NCI-H345 treated with DMSO at 0.1 percent for 48 hours (cell line): ENCODE measurements around the gene ID3.
A peak's percentile ranks its signal among the peaks of the same experiment; 100 is the strongest.

Experiments
- DNase-seq: peaks from one replicate; lab custom pipeline; 2025; ENCODE audit not compliant: unreplicated experiment; lab: John Stamatoyannopoulos, UW

The ID3 gene, protein sequence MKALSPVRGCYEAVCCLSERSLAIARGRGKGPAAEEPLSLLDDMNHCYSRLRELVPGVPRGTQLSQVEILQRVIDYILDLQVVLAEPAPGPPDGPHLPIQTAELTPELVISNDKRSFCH

GRCh38 chr1:23559136-23559984 lies at the start of gene ID3:
ID3 (minus strand) TSS chr1:23559501; CDS start chr1:23559426, 75 bp downstream.
- DNase-seq, result peak; percentile 75

DNA sequence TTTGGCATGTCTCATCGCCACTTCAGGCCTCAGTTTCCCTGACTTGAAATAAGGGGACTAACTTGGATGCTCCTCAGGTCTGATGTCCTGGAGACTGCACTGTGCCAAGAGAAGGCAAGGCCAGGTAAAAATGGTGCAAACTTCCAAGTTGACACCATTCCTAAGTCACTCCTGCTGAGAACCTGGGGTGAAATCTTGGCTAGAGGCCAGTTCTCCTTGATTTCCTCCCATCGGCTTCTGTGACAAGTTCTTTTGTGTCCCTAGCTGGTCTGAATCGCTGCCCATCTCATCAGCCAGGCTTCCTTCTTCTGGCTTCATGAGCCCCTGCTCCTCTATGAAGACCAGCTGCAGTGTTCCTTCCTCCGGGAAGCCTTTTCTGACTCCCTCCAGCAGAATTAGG lies 48.6 kb upstream of the ID3 start:
- DNase-seq, result no peak

GRCh38 chr1:23601968-23602876 lies 42.9 kb upstream of the ID3 start:
- DNase-seq, result no peak

DNA sequence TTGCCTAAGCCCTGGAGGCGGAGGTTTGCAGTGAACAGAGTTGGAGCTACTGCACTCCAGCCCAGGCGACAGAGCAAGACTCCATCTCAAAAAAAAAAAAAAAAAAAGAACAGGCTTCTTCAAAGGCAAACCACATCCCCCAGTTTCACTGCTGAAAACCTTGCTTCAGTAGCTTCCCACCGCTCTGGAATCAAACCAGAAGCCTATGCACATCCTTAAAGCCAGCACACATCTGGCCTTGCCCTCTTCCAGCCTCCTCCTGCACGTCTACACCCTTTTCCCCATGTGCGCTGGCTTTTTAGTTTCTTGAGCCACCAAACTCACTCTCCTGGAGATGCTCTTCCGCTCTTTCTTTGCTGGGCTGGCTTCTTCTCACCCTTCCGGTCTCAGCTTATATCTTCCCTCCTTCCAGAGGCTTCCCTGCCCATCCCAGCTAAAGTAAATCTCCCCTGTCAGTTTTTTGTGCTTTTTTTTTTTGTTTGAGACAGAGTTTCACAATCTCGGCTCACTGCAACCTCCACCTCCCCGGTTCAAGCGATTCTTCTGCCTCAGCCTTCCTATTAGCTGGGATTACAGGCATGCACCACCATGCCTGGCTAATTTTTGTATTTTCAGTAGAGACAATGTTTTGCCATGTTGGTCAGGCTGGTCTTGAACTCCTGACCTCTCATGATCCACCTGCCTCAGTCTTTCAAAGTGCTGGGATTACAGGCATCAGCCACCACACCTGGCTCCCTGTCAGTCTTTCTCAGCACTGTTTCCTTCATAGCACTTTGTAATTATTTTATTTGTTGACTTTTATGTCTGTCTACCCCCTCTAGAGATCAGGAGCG lies 42.0 kb upstream of the ID3 start:
- no peak for DNase-seq

DNA sequence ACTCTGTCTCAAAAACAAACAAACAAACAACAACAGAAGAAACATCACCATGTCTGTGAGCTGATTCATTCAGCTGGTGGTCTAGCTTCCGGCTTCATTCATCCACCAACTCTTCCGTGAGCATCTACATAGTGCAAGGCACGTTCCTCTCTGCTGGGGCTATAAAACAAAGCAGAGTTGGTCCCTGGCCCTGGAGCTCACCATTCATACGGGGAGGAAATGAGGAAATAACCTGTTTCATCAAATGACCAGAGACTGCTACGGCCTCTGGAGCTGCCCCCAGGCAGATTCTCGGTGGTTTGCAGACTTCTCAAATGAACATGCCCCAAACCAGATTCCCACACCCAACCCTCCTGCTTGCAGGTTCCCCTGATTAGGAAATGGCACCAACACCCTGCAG lies 41.0 kb upstream of the ID3 start:
- DNase-seq, result no peak

DNA sequence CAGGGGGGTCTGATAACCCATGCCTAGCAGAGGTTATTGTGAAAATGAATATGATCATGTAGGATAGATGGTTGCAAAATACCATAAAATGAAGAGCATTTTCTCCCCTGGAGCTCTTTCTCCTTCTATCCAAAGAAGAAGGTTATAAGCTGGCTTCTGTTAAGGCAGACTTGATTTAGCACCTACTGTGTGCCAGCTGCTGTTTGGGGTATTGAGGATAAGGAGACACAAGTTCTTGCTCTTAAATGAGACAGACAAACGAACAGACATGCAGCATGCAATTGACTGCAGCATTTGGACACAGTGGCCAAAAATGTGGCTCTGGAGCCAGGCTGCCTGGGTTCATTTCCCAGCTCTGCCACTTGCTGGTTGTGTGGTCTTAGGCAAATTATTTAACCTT lies 39.8 kb upstream of the ID3 start:
- no peak for DNase-seq

DNA sequence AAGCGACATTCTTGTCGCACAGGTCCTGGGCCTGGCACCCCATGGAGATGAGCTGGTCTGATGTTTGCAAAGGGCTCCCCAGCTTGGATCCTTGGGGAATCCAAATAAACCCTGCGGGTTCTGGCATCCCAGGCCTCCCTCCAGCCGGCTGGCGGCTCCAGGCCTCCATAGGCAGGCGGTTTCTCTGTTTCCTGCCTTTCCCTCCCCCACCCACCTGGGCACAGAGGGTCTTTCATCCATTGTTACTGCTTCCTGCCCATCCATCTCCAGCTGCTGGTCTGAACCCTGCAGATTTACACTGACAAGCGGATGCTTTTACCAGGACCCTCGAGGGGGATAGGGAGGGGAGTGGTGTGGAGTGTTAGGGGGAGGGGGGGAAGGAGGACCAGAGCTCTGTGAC lies 39.1 kb upstream of the ID3 start:
- DNase-seq, result peak; percentile 81

GRCh38 chr1:23597635-23598388 lies 38.5 kb upstream of the ID3 start:
- no peak for DNase-seq

DNA sequence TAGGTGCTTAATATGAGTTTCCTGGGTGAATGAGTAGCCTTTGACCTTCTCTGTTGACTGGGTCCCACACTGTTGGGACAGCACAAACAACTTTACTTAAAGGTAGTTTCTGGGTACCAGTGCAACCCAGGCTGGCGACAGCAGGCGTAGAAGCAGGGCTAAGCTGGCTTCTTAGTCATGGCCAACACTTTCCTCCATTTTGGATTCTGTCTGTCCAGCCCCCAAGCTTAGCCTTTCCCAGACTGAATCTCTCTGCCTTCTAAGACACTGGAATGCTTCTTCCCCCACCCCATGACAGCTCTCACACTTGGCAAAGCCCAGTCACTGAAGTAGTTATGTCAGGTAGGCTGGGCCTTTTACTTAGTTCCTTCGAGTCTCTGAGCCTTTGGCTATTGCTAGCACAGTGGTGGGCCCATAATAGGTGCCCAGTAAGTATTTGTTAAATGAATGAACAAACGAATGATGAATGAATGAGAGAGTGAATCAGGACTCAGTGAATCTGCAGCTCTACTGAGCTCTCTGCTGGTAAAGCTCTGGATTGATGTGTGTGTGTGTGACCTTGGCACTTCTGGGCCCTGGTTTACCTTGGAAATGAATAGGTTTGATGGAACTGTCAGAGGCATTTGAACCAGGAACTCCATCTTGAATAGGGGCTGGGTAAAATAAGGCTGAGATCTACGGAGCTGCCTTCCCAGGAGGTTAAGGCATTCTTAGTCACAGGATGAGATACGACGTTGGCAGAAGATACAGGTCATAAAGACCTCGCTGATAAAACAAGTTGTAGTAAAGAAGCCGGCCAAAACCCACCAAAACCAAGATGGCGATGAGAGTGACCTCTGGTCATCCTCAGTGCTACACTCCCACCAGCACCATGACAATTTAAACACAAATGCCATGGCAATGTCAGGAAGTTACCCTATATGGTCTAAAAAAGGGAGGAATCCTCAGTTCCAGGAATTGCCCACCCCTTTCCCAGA lies 37.4 kb upstream of the ID3 start:
- DNase-seq, result no peak

DNA sequence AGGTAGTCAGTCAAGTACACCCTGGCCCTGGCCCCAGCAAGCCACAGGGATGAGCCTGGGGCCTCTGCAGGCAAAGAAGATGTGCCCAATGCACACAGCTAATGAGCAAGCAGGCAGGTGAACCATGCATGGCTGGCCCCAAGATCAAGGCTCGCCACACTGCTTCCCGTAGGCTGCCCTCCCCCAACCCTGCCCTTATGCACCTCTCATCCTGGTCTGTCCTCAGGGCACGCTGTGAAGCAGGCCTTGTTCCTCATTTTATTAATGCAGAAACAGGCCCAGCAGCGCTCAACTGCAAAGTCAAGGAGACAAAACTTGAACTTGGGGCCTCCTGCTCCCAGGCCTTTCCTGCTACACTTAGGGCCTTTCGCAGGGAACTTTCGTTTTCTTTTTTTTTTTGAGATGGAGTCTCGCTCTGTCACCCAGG lies 35.6 kb upstream of the ID3 start:
- no peak for DNase-seq

DNA sequence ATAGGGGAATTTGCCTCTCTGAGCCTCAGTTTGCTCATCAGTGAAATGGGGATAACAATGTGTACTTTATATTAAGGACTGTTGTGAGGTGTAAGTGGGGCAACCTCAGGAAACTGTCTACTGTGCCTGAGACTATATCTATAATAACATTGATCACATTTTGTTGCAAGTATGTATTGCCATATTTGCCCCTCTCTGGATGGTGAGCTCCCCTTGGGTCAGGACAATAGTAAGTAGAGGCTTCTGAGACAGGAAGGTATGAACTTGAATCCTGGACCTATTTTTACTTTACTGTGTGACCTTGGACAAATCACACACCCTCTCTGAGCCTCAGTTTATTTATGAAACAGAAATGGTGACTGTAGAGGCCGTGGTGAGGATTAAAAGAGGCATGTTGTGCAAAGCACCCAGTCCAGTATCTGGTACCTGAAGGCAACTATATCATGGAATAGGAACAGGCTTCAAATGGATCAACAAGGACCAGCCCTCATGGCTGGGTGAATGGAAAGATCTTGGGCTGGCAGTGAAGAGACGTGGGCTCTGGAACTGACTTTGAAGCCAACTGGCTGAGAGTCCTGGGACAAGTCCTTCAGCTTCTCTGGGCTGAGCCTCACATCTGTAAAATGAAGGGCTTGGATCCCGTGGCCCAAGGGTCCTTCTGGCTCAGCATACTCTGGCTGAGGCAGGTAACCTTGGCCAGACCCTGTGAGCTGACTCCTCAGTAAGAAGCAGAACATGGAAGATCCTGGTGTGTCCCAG lies 35.0 kb upstream of the ID3 start:
- DNase-seq, result no peak

- peak; percentile 67 for DNase-seq
These were observed 34.4 kb upstream of the ID3 start for GRCh38 chr1:23593556-23594148.

DNA sequence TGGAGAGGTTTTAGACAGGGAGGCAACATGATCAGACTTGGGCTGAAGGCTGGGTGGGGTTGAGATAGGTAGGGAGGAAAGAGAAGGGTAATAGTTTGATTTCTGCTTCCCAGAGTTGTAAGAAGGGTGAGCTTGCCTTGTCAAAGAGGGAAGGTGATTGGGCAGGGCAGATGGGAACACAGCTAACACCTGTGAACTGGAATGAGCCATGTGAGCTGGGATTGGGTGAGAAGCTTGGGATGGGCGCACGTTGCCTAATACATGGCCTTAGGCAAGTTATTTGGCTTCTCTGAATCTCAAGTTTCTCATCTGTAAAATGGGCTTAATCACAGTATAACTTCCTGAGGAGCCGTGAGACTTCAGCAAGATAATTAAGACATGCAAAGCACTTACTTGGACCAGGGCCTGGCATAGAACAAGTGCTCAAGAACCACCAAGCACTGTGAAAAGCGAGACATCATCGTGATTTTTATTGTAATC lies 33.8 kb upstream of the ID3 start:
- DNase-seq, result peak; percentile 44

DNA sequence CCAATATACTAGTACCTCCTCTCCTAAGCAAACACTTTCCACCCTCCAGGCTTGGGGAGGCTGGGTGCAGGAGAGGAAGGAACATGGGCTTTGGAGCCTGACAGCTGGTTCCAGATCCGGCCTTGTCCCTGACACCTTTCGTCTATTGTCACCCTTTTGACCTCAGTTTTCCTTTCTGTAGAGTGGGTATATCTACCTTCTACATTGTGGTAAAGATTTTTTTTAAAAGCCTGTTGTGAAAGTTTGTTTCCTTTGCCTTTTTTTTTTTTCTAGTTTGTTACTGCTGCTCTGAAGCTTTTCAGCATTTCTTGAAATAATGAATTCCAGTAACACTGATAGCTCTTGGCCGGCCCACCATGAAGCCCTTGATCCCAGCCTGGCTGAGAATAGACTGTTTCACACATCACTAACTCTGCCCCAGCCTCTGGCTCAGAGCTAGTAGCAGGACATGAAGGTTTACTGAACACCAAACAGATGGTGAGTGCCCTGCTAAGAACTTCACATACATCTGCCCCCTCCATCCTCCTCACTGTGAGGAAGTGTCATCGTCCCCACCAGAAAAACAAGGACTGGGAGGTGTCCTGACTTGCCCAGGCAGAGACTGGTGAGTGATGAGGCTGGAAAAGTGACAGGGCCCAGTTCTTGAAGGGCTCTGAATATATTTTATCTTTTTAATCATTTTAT lies 33.0 kb upstream of the ID3 start:
- DNase-seq, result peak; percentile 47

DNA sequence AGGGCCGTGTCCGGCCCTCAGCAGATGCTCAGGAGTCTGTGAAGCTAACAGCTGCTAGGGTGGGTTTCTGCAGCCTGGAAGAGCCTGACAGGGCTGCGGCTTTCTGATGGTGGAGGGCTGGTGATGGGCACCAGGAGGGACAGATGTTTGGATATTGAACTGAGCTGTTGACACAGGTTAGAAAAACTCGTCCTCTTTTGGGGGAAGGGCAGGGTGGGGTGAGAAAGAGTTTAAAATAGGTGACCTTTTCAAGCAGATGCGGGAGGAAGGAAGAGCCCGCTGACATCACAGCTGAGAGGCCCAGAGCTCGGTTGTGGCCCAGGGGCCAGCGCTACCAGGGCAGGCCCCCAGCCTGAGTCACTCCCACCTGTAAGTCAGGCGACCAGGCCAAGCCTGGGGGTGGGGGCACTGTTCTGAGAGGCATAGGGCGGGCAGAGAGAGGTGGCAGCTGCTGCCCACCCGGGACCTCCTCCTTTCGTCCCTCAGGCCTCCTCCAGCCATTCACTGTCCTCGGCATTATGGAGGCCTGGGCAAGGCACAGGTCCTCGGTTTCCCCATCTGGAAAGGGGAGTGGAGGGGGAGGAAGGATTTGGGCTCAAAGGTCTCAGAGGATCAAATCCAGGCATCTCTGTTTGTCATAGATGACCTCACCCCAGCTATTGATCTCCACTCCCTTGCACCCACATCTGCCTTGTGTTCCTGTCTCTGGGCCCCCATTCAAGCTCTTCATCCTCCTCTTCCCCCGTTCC lies 32.3 kb upstream of the ID3 start:
- DNase-seq, result no peak

GRCh38 chr1:23590058-23590783 lies 30.9 kb upstream of the ID3 start:
- DNase-seq, result no peak
